ENCODE results near the gene ZNF219.
A peak's percentile ranks its signal among the peaks of the same experiment; 100 is the strongest.

Gene ZNF219

GRCh38 chr14:21102521-21103410 is 4.3 kb upstream of the ZNF219 start:
- DNase-seq: no peak

- DNase-seq: no peak
Measured at GRCh38 chr14:21101802-21102413, 3.5 kb upstream of the ZNF219 start.

- DNase-seq: no peak
Measured at GRCh38 chr14:21100931-21101330, 2.5 kb upstream of the ZNF219 start, which contains the start of gene TMEM253. Gene TMEM253, plus strand, starts transcription at chr14:21101066. Its CDS starts 278 bp downstream, at chr14:21101344.

- DNase-seq: no peak
Measured at GRCh38 chr14:21099596-21099985, 1.1 kb upstream of the ZNF219 start.

GRCh38 chr14:21098892-21099595 is 589 bp upstream of the ZNF219 start:
- peak; percentile 28 for DNase-seq

GRCh38 chr14:21097636-21098075 is 799 bp downstream of the ZNF219 start:
- no peak for DNase-seq

- DNase-seq: peak; percentile 68
Measured at GRCh38 chr14:21096978-21097635, 1.3 kb downstream of the ZNF219 start.

GRCh38 chr14:21096438-21096837 is 2.0 kb downstream of the ZNF219 start:
- DNase-seq: no peak

- no peak for DNase-seq
Measured at GRCh38 chr14:21095430-21096205, 2.8 kb downstream of the ZNF219 start.

GRCh38 chr14:21093769-21094681 is 4.4 kb downstream of the ZNF219 start:
- DNase-seq: peak; percentile 81

- DNase-seq: no peak
Measured at GRCh38 chr14:21093018-21093417, 5.4 kb downstream of the ZNF219 start.

GRCh38 chr14:21092273-21093011 is 6.0 kb downstream of the ZNF219 start:
- DNase-seq: peak; percentile 74

GRCh38 chr14:21091821-21092272 is 6.6 kb downstream of the ZNF219 start:
- DNase-seq: peak; percentile 12

- no peak for DNase-seq
Measured at GRCh38 chr14:21090940-21091663, 7.4 kb downstream of the ZNF219 start.

GRCh38 chr14:21090194-21090939 is 8.1 kb downstream of the ZNF219 start:
- DNase-seq: no peak

- DNase-seq: no peak
Measured at GRCh38 chr14:21089877-21090193, 8.6 kb downstream of the ZNF219 start.

- DNase-seq: no peak
Measured at GRCh38 chr14:21089271-21089670, 9.2 kb downstream of the ZNF219 start.

GRCh38 chr14:21088687-21089086 is 9.8 kb downstream of the ZNF219 start:
- no peak for DNase-seq

Measured in right kidney (tissue), 1 donor.